ENCODE measurements around the gene ZNF628. TPM values are rescaled to one million over a fixed set of nuclear protein-coding genes. Genes with fewer than 3 reads are reported as not detected.

The ZNF628 gene
- total and polyA plus RNA-seq, 2 donors (not counting 1 experiment from before 2014, with no cell fraction given) = 0.49 to 1.3 TPM

GRCh38 chr19:55471266-55471665 lies 5.2 kb upstream of the ZNF628 start:
- Histone ChIP-seq H3K79me2 (ENCODE audit: control insufficient read depth, insufficient read depth, low read length) (no peaks in the 10 kb centered on the region), H3K4me1 (ENCODE audit: control insufficient read depth, extremely low read depth, insufficient read depth, low read length) (peaks cover 4% of the 10 kb centered on the region), H3K27me3 (ENCODE audit: control insufficient read depth, insufficient read depth, low read length) (no peaks in the 10 kb centered on the region), H3K9ac (ENCODE audit: insufficient read depth, low read length) (no peak overlapping the region), H3K4me3 (replicated peaks in 1 of 4; ENCODE audit: control extremely low read depth in 1 of 4, insufficient read depth in 1 of 4, low read depth in 3 of 4, low read length in 4 of 4) (no peak overlapping the region), H3K27ac (ENCODE audit: insufficient read depth, low read length) (no peak overlapping the region), H3K36me3 (ENCODE audit: control insufficient read depth, insufficient read depth, low read length) (no peaks in the 10 kb centered on the region), H2AFZ (ENCODE audit: low read length) (no peak overlapping the region), H3K4me2 (ENCODE audit: extremely low read depth, insufficient read depth, low read length) (no peak overlapping the region), H3K9me3 (ENCODE audit: control insufficient read depth, insufficient read depth, low read depth, low read length) (no peaks in the 10 kb centered on the region), H4K20me1 (ENCODE audit: control insufficient read depth, extremely low read depth, insufficient read depth, low read length) (no peaks in the 10 kb centered on the region)
- TF ChIP-seq EZH2 (IDR thresholded peaks at IDR 0.05; ENCODE audit: low read length, missing control alignments) = no peak
- TF ChIP-seq CTCF (conservative IDR thresholded peaks at IDR 0.05 in 1 of 2, IDR thresholded peaks at IDR 0.05 in 1 of 2; ENCODE audit: low read depth in 1 of 2, low read length in 2 of 2) = no peak
- no peak for DNase-seq (ENCODE audit: low read depth in 2 of 2)

- Histone ChIP-seq H3K4me1 (ENCODE audit: control insufficient read depth, extremely low read depth, insufficient read depth, low read length) (peaks cover 4% of the 10 kb centered on the region), H3K4me3 (replicated peaks in 1 of 4; ENCODE audit: control extremely low read depth in 1 of 4, insufficient read depth in 1 of 4, low read depth in 3 of 4, low read length in 4 of 4) (no peak overlapping the region), H4K20me1 (ENCODE audit: control insufficient read depth, extremely low read depth, insufficient read depth, low read length) (no peaks in the 10 kb centered on the region), H3K79me2 (ENCODE audit: control insufficient read depth, insufficient read depth, low read length) (no peaks in the 10 kb centered on the region), H3K9ac (ENCODE audit: insufficient read depth, low read length) (no peak overlapping the region), H3K27ac (ENCODE audit: insufficient read depth, low read length) (no peak overlapping the region), H3K27me3 (ENCODE audit: control insufficient read depth, insufficient read depth, low read length) (no peaks in the 10 kb centered on the region), H2AFZ (ENCODE audit: low read length) (no peak overlapping the region), H3K4me2 (ENCODE audit: extremely low read depth, insufficient read depth, low read length) (no peak overlapping the region), H3K36me3 (ENCODE audit: control insufficient read depth, insufficient read depth, low read length) (no peaks in the 10 kb centered on the region), H3K9me3 (ENCODE audit: control insufficient read depth, insufficient read depth, low read depth, low read length) (no peaks in the 10 kb centered on the region)
- DNase-seq (ENCODE audit: low read depth in 2 of 2) = peak; percentile 37 to 90
- no peak for TF ChIP-seq CTCF (conservative IDR thresholded peaks at IDR 0.05 in 1 of 2, IDR thresholded peaks at IDR 0.05 in 1 of 2; ENCODE audit: low read depth in 1 of 2, low read length in 2 of 2)
- no peak for TF ChIP-seq EZH2 (IDR thresholded peaks at IDR 0.05; ENCODE audit: low read length, missing control alignments)
Observed at GRCh38 chr19:55472463-55472862, 4.0 kb upstream of the ZNF628 start.

GRCh38 chr19:55473225-55474012 lies 3.0 kb upstream of the ZNF628 start:
- peaks cover 9% of the 10 kb centered on the region for H3K79me2 ChIP-seq (ENCODE audit: control insufficient read depth, insufficient read depth, low read length)
- no peaks in the 10 kb centered on the region for H3K27me3 ChIP-seq (ENCODE audit: control insufficient read depth, insufficient read depth, low read length)
- no peak overlapping the region for H3K4me2 ChIP-seq (ENCODE audit: extremely low read depth, insufficient read depth, low read length)
- TF ChIP-seq CTCF (conservative IDR thresholded peaks at IDR 0.05 in 1 of 2, IDR thresholded peaks at IDR 0.05 in 1 of 2; ENCODE audit: low read depth in 1 of 2, low read length in 2 of 2) (no peak), EZH2 (IDR thresholded peaks at IDR 0.05; ENCODE audit: low read length, missing control alignments) (no peak)
- no peaks in the 10 kb centered on the region for H3K4me1 ChIP-seq (ENCODE audit: control insufficient read depth, extremely low read depth, insufficient read depth, low read length)
- H3K4me3 ChIP-seq (replicated peaks in 1 of 4; ENCODE audit: control extremely low read depth in 1 of 4, insufficient read depth in 1 of 4, low read depth in 3 of 4, low read length in 4 of 4) = no peak overlapping the region
- no peaks in the 10 kb centered on the region for H3K9me3 ChIP-seq (ENCODE audit: control insufficient read depth, insufficient read depth, low read depth, low read length)
- no peaks in the 10 kb centered on the region for H3K36me3 ChIP-seq (ENCODE audit: control insufficient read depth, insufficient read depth, low read length)
- peak in 1 of 2 donors; percentile 42 for DNase-seq (ENCODE audit: low read depth in 2 of 2)
- H3K9ac ChIP-seq (ENCODE audit: insufficient read depth, low read length) = no peak overlapping the region
- no peaks in the 10 kb centered on the region for H4K20me1 ChIP-seq (ENCODE audit: control insufficient read depth, extremely low read depth, insufficient read depth, low read length)
- no peak overlapping the region for H3K27ac ChIP-seq (ENCODE audit: insufficient read depth, low read length)
- H2AFZ ChIP-seq (ENCODE audit: low read length) = no peak overlapping the region

All from fibroblast of lung (primary cell).